ENCODE results near the gene ANKRD10.

ANKRD10 gene

GRCh38 chr13:110924639-110924934, 9.7 kb upstream of the ANKRD10 start:
- no peak for TF ChIP-seq ZFX (IDR thresholded peaks at IDR 0.05)
- TF ChIP-seq CTCF (conservative IDR thresholded peaks at IDR 0.05): no peak
- no peak overlapping the region for H3K27ac ChIP-seq

- no peak for TF ChIP-seq ZFX (IDR thresholded peaks at IDR 0.05)
- TF ChIP-seq CTCF (conservative IDR thresholded peaks at IDR 0.05): no peak
- no peak overlapping the region for H3K27ac ChIP-seq
These were observed 9.1 kb upstream of the ANKRD10 start for GRCh38 chr13:110923777-110924638.

- H3K27ac ChIP-seq: no peak overlapping the region
- TF ChIP-seq CTCF (conservative IDR thresholded peaks at IDR 0.05): no peak
- no peak for TF ChIP-seq ZFX (IDR thresholded peaks at IDR 0.05)
These were observed 8.2 kb upstream of the ANKRD10 start for GRCh38 chr13:110923086-110923485.

GRCh38 chr13:110922506-110922905, 7.6 kb upstream of the ANKRD10 start:
- H3K27ac ChIP-seq: no peak overlapping the region
- TF ChIP-seq ZFX (IDR thresholded peaks at IDR 0.05): no peak
- no peak for TF ChIP-seq CTCF (conservative IDR thresholded peaks at IDR 0.05)

GRCh38 chr13:110921695-110922094, 6.8 kb upstream of the ANKRD10 start:
- no peak for TF ChIP-seq ZFX (IDR thresholded peaks at IDR 0.05)
- TF ChIP-seq CTCF (conservative IDR thresholded peaks at IDR 0.05): no peak
- H3K27ac ChIP-seq: no peak overlapping the region

GRCh38 chr13:110921209-110921608, 6.3 kb upstream of the ANKRD10 start:
- TF ChIP-seq ZFX (IDR thresholded peaks at IDR 0.05) (no peak), CTCF (conservative IDR thresholded peaks at IDR 0.05) (no peak)
- no peak overlapping the region for H3K27ac ChIP-seq

GRCh38 chr13:110920038-110920437, 5.2 kb upstream of the ANKRD10 start:
- TF ChIP-seq CTCF (conservative IDR thresholded peaks at IDR 0.05) (no peak), ZFX (IDR thresholded peaks at IDR 0.05) (no peak)
- H3K27ac ChIP-seq: no peak overlapping the region
